M059J (cell line): ENCODE measurements around the gene ANKRD1. TPM values are rescaled to one million over a fixed set of nuclear protein-coding genes. Genes with fewer than 3 reads are reported as not detected.
"Not testable (repeated sequence)": the region's sequence is repeated elsewhere in the genome, so short reads cannot be mapped to it uniquely, and the experiment has no call there.

Experiments
- DNase-seq: peaks from one replicate; pipeline ENCODE4 v3.0.0-alpha.2; 2012; ENCODE audit warnings: low read depth
- total RNA-seq: library from RNA; depleted of rRNA; stranded (reverse); fragments of >200 nt; shearing (Covaris generic); gene quantifications from 2 replicates; pipeline ENCODE4 v1.2.3, GENCODE V29; 2014

Gene ANKRD1
- total RNA-seq, 1 experiment from 2014 or later = 40.0 TPM

- no peak for DNase-seq
Measured at GRCh38 chr10:90912174-90912573, 8.7 kb downstream of the ANKRD1 start.

DNA sequence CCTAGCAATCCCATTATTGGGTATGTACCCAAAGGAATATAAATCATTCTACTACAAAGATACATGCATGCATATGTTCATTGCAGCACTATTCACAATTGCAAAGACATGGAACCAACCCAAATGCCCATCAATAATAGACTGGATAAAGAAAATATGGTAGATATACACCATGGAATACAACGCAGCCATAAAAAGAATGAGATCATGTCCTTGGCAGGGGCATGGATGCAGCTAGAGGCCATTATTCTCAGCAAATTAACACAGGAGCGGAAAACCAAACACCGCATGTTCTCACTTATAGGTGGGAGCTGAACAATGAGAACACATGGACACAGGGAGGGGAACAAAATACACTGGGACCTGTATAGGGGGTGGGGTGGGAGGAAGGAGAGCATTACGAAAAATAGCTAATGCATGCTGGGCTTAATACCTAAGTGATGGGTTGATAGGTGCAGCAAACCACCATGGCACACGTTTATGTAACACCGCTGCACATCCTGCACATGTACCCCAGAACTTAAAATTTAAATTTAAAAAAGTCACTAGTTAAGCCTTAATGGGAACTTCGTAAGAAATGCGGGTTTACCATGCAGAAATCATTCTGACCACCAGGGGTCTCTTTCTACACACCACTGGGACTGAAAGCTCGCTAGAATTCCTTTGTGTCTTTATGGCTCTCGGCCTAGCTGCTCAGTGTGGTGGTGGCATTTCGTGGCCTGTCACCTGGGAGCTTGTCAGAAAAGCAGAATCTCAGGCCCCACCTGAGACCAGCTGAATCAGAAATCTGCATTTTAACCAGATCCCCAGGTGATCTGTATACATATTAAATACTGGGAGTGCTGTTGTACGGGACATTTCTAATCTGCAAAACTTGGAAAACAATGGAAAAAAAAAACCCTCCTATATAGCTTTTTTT lies 9.5 kb downstream of the ANKRD1 start:
- DNase-seq = peak; percentile 82

- no peak for DNase-seq
Measured at GRCh38 chr10:90906596-90906995, 14.3 kb downstream of the ANKRD1 start.

DNA sequence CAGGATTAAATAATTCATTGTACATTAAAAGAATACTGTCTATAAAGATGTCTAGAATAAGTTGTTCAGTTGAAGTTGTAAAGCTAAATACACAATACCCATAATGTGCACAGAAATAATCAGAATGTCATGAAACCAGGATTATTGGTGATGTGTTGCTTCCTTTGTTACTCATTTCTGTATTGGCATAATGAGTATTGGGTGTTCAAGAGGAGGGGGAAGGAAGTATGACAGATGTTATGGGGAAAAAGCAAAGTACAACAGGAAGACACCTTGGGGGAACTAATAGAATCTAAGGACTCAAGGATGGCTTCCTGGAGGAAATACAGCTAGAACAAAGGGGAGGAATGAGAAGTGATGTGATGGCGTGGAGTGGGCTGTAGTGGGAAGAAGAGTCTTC lies 15.0 kb downstream of the ANKRD1 start:
- no peak for DNase-seq

DNA sequence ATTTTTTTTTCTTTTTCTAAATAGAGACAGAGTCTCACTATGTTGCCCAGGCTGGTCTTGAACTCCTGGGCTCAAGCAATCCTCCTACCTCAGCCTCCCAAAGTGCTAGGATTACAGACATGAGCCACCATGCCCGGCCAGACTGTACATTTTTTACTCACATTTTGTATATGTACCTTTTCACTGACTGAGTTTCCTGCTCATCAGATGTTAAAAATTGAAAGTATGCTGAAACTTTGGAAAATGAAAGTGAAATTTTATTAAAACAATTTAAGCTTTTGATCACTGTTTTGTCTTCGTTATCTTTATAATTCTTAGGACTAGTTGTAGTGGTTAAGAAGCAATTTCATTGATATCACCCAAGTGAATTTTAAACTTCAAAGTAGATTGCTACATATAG lies 24.0 kb downstream of the ANKRD1 start:
- not testable (repeated sequence) for DNase-seq

GRCh38 chr10:90893190-90893589 lies 27.7 kb downstream of the ANKRD1 start:
- DNase-seq = no peak

- peak; percentile 59 for DNase-seq
Measured at GRCh38 chr10:90890347-90890746, 30.5 kb downstream of the ANKRD1 start.

DNA sequence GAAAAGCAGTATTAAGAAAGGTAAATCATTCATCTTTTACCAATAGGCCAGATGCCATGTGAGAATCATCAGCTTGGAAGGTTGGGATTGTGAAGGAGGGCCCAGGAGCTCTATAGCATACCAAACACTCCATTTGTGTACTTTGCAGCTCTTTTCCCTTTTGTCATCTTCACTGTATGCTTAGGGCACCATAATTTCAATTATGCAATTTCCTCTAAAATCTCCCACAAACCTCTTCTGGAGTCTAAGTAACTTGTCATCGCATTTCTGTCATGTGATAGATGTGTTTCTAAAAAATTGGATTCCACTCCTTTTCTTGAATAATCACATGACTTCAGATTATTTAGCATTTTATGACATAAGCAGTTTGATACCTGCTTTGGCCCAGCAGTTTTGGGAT lies 31.3 kb downstream of the ANKRD1 start:
- no peak for DNase-seq

- no peak for DNase-seq
Measured at GRCh38 chr10:90888387-90888786, 32.5 kb downstream of the ANKRD1 start.

GRCh38 chr10:90887555-90887954 lies 33.3 kb downstream of the ANKRD1 start:
- no peak for DNase-seq

- peak; percentile 76 for DNase-seq
Measured at GRCh38 chr10:90885176-90885575, 35.7 kb downstream of the ANKRD1 start.

GRCh38 chr10:90884431-90884830 lies 36.5 kb downstream of the ANKRD1 start:
- peak; percentile 69 for DNase-seq

GRCh38 chr10:90880059-90880719 lies 40.7 kb downstream of the ANKRD1 start:
- DNase-seq = peak; percentile 44

DNA sequence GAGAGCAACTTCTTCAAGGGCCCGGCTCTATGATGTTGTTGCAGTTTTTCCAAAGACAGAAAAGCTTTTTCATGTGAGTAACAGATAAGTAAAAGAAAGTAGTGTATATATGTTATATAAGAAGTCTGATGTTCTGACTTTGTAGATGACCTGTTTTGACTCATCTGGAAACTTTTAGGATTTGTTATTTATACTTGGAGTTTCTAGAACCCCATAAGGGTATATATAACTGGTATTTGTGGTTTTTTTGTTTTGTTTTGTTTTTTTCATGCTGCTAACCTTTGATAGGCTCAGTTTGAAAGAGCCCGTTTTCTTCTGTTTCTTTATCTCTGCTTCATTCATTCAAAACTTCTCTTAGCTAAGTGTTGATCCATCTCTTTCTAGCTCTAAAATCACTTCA lies 41.8 kb downstream of the ANKRD1 start:
- no peak for DNase-seq

- DNase-seq = no peak
Measured at GRCh38 chr10:90872648-90873020, 48.3 kb downstream of the ANKRD1 start.

- peak; percentile 84 for DNase-seq
Measured at GRCh38 chr10:90871766-90872647, 48.9 kb downstream of the ANKRD1 start, which contains the start of gene RPP30. TSS of gene RPP30 (plus strand) at chr10:90871974. CDS start at chr10:90871987, 13 bp downstream.

- DNase-seq = peak; percentile 83
Measured at GRCh38 chr10:90871279-90871765, 49.6 kb downstream of the ANKRD1 start.

GRCh38 chr10:90866050-90866598 lies 54.8 kb downstream of the ANKRD1 start:
- DNase-seq = no peak

DNA sequence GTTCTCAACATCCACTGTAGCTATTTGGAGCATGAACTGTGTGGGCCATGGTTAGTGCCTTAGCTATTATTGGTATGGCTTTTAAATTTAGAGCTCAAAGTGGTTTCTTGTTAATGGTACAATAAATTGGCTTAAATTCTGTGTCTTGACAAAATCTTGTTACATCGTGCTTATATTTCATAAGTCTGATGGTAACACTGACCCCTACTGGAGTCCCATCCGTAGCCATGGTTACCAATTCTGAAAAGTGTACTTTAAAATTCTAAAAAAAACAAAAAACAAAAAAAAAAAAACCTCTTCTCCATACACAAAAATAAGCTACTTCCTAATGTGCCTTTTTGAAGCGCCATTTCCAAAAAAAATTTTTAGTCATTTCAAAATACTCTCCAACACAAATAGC lies 55.5 kb downstream of the ANKRD1 start:
- no peak for DNase-seq

DNA sequence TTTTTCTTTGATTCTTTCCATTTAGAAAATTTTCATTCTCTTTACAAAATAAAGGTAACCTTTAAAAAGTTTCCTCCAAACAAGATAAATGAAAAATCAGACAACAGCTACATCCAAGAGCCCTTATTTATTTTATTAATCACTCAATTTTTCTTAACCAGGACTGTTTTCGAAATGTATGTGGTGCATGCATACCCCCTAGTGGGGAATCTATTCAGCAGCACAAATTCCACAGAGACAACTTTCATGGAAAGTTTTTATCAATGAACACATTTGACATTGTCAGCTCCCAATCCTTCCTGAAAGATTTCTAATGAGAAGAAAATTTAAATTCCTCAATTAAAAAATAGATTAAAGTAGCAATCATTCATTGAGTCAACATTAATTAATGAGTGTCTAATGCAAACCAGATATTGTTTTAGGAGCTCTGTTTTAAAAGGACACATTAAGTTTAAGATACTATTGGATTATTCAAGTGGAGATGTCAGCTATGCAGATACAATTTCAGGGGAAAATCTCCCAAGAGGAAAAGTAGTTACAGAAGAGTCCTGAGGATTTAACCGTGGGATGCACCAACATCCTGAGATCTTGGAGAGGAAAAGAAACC lies 57.9 kb downstream of the ANKRD1 start:
- DNase-seq = peak; percentile 55
